HepG2 (cell line): ENCODE results near the gene THSD8. TPM values are rescaled to one million over a fixed set of nuclear protein-coding genes. Genes with fewer than 3 reads are reported as not detected.

Source experiments
- AGO1 ChIP-seq: fragments of 200-400 bp; formaldehyde crosslinking; IDR thresholded peaks from 2 replicates; pipeline ENCODE4 v1.6.1; 2017; ENCODE audit warnings: mild to moderate bottlenecking, low read depth, low read length, moderate library complexity; ENCODE audit not compliant: poor library complexity, severe bottlenecking
- AGO2 ChIP-seq: fragments of 200-400 bp; formaldehyde crosslinking; optimal IDR thresholded peaks from 2 replicates; pipeline ENCODE3; 2017; ENCODE audit warnings: mild to moderate bottlenecking, low read depth, low read length, moderate library complexity
- BRD4 ChIP-seq: sonication (generic); formaldehyde crosslinking; IDR thresholded peaks from 2 replicates; pipeline ENCODE4 v1.4.0; 2020; ENCODE audit warnings: missing genetic modification reagents
- CCDC6 ChIP-seq: sonication (generic); formaldehyde crosslinking; IDR thresholded peaks from 2 replicates; pipeline ENCODE4 v1.8.1; 2022; ENCODE audit warnings: mild to moderate bottlenecking, missing genetic modification reagents, moderate library complexity
- KDM4B ChIP-seq: sonication (generic); formaldehyde crosslinking; IDR thresholded peaks from 2 replicates; pipeline ENCODE4 v1.4.0; 2020; ENCODE audit warnings: missing genetic modification reagents
- KDM5B ChIP-seq: sonication (generic); formaldehyde crosslinking; IDR thresholded peaks from 2 replicates; pipeline ENCODE4 v1.4.0; 2020; ENCODE audit warnings: missing genetic modification reagents, mild to moderate bottlenecking, borderline replicate concordance
- NCOR1 ChIP-seq: fragments of 200-600 bp; sonication (generic); IDR thresholded peaks from 2 replicates; pipeline ENCODE4 v1.7.0; 2017; ENCODE audit warnings: antibody characterized with exemption, low read length, borderline replicate concordance
- PHB2 ChIP-seq: fragments of 450-650 bp; IDR thresholded peaks from 2 replicates; pipeline ENCODE4 v1.6.1; 2018; ENCODE audit not compliant: partially characterized antibody
- RAD51 ChIP-seq: fragments of 450-650 bp; IDR thresholded peaks from 2 replicates; pipeline ENCODE4 v1.6.1; 2016; ENCODE audit warnings: borderline replicate concordance
- SP2 ChIP-seq: sonication (generic); formaldehyde crosslinking; IDR thresholded peaks from 2 replicates; pipeline ENCODE4 v1.5.1; 2020; ENCODE audit warnings: mild to moderate bottlenecking, missing genetic modification reagents
- ZFP90 ChIP-seq: sonication (generic); formaldehyde crosslinking; IDR thresholded peaks from 2 replicates; pipeline ENCODE4 v1.8.0; 2022; ENCODE audit warnings: missing genetic modification reagents, mild to moderate bottlenecking, inconsistent platforms, borderline replicate concordance
- ZNF7 ChIP-seq: IDR thresholded peaks from 2 replicates; pipeline ENCODE4 v1.6.1; 2016; ENCODE audit warnings: missing biosample characterization, missing genetic modification reagents
- polyA plus RNA-seq, 8 experiments: library from polyadenylated mRNA; depleted of rRNA in 3 of 8; stranded (reverse) in 7 of 8; unstranded in 1 of 8; fragments of >200 nt; fragmentation: Illumina TruSeq in 4 of 8; extraction: Trizol in 4 of 8; gene quantifications; 2 replicates each; pipeline versions ENCODE4 v1.2.1 to v1.2.3, GENCODE V29; 2011 to 2016; ENCODE audit warnings: low read depth in 4 of 8, missing spikeins in 1 of 8, mixed read lengths in 1 of 8; ENCODE audit not compliant: insufficient read depth in 1 of 8
- total RNA-seq, 5 experiments: library from RNA; depleted of rRNA; stranded (reverse); fragments of >200 nt; fragmentation: Illumina TruSeq; extraction: Trizol; gene quantifications; 2 replicates each; pipeline ENCODE4 v1.2.3, GENCODE V29; 2016; ENCODE audit warnings: low read depth in 1 of 5
- TF ChIP-seq, protein P1 (sequence below): sonication (generic); formaldehyde crosslinking; IDR thresholded peaks from 2 replicates; pipeline ENCODE4 v1.5.1; 2020; ENCODE audit warnings: mild to moderate bottlenecking, missing genetic modification reagents, borderline replicate concordance
- TF ChIP-seq, protein P2 (sequence below): sonication (generic); formaldehyde crosslinking; IDR thresholded peaks from 2 replicates; pipeline ENCODE4 v1.4.0; 2020; ENCODE audit warnings: missing genetic modification reagents, borderline replicate concordance
- TF ChIP-seq, protein P3 (sequence below): sonication (generic); formaldehyde crosslinking; IDR thresholded peaks from 2 replicates; pipeline ENCODE4 v1.4.0; 2020; ENCODE audit warnings: missing genetic modification reagents, low read depth, mild to moderate bottlenecking, borderline replicate concordance
- TF ChIP-seq, protein P4 (sequence below): sonication (generic); formaldehyde crosslinking; IDR thresholded peaks from 2 replicates; pipeline ENCODE4 v1.4.0; 2020; ENCODE audit warnings: missing genetic modification reagents

THSD8 gene
- total and polyA plus RNA-seq, 2 of the 13 experiments (the other 11 are each of a cell fraction or from before 2014, with no cell fraction given) = 4.8 to 14.9 TPM

DNA sequence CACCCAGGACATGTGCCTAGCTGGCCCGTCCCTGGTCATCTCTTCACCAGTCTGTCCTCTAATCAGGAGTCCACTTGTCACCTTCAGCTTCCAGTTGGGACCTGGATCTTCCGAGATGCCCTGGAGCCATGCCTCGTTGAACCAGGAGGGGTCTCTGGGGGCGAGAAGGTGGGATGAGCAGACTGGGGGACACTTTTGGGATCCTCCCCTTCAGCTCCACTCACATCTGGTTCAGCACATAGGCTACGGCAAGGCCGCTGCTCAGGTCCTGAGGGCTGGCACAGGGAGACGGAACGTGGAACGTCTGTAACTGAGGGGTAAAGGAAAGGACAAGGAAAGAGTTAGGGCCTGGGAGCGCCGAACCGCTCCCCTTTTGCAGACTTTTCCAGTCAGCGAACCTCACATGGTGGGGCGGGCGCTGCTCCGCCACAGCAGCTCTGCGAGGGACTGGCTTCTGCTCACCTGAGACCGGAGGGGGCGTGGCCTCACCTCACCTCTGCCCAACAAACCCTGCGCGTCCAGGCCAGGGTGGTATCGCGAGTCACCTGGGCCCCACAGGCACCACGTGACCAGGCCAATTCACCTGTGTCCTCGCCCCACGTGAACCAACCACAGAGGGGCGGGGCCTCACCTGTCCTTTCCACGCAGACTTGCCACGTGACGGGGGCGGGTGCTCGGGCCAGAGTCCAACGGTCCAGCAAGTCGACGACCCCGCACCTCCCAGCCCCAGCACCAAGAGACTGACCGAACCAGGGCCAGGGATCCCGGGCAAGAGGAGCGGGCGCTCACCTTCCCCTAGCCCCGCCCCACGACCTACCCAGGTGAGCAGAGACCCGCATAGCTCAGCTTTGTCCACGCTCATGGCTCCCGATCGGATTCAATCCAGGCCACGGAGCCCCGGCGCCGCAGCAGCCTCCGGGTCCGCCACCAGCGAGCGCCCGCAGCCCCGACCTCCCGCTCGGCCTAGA, 27.0 kb upstream of the THSD8 start, which contains the start of gene HOOK2 (continued):
- no peak for TF ChIP-seq AGO2
- no peak for TF ChIP-seq NCOR1
- TF ChIP-seq, protein P1, sequence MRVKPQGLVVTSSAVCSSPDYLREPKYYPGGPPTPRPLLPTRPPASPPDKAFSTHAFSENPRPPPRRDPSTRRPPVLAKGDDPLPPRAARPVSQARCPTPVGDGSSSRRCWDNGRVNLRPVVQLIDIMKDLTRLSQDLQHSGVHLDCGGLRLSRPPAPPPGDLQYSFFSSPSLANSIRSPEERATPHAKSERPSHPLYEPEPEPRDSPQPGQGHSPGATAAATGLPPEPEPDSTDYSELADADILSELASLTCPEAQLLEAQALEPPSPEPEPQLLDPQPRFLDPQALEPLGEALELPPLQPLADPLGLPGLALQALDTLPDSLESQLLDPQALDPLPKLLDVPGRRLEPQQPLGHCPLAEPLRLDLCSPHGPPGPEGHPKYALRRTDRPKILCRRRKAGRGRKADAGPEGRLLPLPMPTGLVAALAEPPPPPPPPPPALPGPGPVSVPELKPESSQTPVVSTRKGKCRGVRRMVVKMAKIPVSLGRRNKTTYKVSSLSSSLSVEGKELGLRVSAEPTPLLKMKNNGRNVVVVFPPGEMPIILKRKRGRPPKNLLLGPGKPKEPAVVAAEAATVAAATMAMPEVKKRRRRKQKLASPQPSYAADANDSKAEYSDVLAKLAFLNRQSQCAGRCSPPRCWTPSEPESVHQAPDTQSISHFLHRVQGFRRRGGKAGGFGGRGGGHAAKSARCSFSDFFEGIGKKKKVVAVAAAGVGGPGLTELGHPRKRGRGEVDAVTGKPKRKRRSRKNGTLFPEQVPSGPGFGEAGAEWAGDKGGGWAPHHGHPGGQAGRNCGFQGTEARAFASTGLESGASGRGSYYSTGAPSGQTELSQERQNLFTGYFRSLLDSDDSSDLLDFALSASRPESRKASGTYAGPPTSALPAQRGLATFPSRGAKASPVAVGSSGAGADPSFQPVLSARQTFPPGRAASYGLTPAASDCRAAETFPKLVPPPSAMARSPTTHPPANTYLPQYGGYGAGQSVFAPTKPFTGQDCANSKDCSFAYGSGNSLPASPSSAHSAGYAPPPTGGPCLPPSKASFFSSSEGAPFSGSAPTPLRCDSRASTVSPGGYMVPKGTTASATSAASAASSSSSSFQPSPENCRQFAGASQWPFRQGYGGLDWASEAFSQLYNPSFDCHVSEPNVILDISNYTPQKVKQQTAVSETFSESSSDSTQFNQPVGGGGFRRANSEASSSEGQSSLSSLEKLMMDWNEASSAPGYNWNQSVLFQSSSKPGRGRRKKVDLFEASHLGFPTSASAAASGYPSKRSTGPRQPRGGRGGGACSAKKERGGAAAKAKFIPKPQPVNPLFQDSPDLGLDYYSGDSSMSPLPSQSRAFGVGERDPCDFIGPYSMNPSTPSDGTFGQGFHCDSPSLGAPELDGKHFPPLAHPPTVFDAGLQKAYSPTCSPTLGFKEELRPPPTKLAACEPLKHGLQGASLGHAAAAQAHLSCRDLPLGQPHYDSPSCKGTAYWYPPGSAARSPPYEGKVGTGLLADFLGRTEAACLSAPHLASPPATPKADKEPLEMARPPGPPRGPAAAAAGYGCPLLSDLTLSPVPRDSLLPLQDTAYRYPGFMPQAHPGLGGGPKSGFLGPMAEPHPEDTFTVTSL = no peak
- no peak for TF ChIP-seq ZFP90
- TF ChIP-seq PHB2 = no peak
- TF ChIP-seq AGO1 = no peak
- TF ChIP-seq RAD51 = peak; percentile 80
- TF ChIP-seq KDM5B = peak; percentile 63; the same call in 1 of the 2 replicates
- no peak for TF ChIP-seq ZNF7 (CRISPR knock-in tag)
- TF ChIP-seq, protein P2, sequence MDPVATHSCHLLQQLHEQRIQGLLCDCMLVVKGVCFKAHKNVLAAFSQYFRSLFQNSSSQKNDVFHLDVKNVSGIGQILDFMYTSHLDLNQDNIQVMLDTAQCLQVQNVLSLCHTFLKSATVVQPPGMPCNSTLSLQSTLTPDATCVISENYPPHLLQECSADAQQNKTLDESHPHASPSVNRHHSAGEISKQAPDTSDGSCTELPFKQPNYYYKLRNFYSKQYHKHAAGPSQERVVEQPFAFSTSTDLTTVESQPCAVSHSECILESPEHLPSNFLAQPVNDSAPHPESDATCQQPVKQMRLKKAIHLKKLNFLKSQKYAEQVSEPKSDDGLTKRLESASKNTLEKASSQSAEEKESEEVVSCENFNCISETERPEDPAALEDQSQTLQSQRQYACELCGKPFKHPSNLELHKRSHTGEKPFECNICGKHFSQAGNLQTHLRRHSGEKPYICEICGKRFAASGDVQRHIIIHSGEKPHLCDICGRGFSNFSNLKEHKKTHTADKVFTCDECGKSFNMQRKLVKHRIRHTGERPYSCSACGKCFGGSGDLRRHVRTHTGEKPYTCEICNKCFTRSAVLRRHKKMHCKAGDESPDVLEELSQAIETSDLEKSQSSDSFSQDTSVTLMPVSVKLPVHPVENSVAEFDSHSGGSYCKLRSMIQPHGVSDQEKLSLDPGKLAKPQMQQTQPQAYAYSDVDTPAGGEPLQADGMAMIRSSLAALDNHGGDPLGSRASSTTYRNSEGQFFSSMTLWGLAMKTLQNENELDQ (CRISPR knock-in tag) = no peak
- no peak for TF ChIP-seq CCDC6
- TF ChIP-seq KDM4B (CRISPR knock-in tag) = no peak
- TF ChIP-seq, protein P3, sequence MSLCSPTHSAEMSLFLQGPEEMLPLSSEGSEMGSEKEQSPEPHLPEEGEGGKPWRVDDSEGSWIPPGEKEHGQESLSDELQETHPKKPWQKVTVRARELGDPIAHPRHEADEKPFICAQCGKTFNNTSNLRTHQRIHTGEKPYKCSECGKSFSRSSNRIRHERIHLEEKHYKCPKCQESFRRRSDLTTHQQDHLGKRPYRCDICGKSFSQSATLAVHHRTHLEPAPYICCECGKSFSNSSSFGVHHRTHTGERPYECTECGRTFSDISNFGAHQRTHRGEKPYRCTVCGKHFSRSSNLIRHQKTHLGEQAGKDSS (CRISPR knock-in tag) = 0 out of 2 replicates have a peak, but pooled peaks have one; percentile 56
- TF ChIP-seq BRD4 (CRISPR knock-in tag) = no peak
- TF ChIP-seq, protein P4, sequence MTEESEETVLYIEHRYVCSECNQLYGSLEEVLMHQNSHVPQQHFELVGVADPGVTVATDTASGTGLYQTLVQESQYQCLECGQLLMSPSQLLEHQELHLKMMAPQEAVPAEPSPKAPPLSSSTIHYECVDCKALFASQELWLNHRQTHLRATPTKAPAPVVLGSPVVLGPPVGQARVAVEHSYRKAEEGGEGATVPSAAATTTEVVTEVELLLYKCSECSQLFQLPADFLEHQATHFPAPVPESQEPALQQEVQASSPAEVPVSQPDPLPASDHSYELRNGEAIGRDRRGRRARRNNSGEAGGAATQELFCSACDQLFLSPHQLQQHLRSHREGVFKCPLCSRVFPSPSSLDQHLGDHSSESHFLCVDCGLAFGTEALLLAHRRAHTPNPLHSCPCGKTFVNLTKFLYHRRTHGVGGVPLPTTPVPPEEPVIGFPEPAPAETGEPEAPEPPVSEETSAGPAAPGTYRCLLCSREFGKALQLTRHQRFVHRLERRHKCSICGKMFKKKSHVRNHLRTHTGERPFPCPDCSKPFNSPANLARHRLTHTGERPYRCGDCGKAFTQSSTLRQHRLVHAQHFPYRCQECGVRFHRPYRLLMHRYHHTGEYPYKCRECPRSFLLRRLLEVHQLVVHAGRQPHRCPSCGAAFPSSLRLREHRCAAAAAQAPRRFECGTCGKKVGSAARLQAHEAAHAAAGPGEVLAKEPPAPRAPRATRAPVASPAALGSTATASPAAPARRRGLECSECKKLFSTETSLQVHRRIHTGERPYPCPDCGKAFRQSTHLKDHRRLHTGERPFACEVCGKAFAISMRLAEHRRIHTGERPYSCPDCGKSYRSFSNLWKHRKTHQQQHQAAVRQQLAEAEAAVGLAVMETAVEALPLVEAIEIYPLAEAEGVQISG = no peak
- peak; percentile 39; the same call in 1 of the 2 replicates for TF ChIP-seq SP2 (CRISPR knock-in tag)
